Measurements from ENCODE around the gene CLDN16.

The CLDN16 gene

DNA sequence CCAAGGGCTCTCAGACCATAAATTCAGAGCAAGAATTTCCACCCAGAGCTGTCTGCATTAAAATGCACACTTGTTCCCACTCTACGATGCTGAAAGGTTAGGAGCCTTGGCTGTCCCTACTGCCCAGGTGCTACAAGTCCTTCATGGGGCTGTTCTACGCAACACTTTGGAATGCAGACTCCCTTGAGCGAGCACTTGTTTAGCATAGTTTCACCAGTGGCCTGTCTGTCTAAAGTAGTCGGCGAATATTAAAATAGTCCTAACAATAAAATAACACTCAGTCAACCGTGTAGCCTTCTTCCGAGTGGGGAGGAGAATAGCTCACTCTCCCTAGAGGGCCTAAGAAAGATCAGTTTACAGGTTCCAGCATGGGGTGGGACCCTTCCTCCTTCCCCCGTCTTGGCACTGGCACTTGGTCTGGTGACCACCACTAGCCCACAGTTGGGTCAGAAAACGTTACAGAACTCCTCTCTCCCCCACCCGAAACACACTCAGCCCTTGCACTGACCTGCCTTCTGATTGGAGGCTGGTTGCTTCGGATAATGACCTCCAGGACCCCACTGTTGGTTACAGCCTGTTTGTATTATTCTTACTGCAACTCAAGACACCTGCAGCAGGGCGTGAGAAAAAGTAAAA lies at the start of gene CLDN16:
CLDN16 (plus strand) TSS at position 586 of the 636 bp plus-strand sequence. CDS start 167 bp downstream, outside the sequence.
- DNase-seq = no peak

DNA sequence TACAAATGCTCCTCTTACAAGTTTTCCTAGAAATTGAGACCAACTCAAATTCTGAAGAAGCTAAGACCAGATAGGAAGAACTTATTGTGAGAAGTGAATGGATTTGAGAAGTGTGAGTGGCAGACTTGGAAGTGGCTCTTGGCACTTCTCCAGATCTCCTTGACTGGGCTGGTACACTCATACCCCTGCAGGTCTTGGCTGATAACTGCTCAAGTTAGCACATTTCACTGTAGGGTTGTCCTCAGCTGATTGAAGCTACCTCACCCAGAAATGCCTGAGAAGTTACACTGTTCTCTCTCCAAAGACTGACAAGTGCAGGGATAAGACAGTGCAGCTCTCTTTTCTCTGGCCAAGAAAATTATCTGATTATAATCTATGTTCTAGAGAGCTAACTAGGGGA lies 49.2 kb upstream of the CLDN16 start:
- peak in 1 of 2 experiments; percentile 3 for DNase-seq

DNA sequence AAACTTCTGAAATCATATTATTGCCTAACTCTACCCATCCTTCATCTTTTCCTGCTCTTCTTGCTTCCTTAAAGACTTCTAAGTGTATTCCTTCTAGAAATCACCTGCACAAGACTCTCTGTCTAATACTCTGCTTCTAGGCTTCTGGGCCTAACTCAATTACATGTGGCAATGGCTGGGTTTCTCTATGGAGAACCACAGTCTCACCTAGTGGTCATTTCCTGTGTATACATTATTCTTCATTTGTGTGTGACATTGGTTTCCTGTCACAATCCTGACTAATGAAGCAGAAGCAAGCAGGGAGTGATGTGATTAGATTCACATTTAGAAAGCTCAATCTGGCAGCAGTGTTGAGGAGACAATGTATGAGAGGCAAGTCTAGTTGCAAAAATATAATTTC lies 48.8 kb upstream of the CLDN16 start:
- peak in 1 of 2 experiments; percentile 5 for DNase-seq

DNA sequence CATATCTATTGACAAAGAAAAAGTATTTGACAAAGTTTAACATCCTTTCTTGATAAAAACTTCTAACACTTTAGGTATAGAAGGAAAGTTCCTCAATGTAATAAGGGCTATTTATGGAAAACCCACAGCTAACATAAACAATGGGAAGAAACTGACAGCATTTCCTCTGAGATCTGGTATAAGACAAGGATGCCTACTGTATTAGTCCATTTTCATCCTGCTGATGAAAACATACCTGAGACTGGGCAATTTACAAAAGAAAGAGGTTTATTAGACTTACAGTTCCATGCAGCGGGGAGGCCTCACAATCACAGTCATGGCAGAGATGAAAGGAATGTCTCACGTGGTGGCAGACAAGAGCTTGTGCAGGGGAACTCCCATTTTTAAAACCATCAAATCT lies 47.9 kb upstream of the CLDN16 start:
- DNase-seq = no peak

GRCh38 chr3:190345027-190345821 lies 42.7 kb upstream of the CLDN16 start:
- no peak for DNase-seq

DNA sequence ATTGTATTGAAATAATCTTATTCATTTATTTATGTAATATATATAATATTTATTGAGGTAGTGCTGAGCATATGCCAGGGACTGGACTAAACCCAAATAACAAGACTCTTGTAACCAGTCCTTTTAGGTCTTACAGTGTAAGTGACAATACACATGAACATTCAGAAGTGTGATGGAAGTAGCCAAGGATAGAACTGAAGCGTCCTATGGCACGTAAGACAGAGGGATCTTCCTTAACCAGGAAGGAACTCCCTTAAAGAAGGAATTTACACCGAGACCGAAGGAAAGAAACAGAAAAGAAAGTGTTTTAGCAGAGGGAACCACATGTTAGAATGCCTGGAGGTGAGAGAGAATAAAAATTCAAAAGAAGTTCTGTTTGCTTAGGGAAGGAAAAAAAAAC lies 42.1 kb upstream of the CLDN16 start:
- DNase-seq = no peak

GRCh38 chr3:190346541-190346940 lies 41.4 kb upstream of the CLDN16 start:
- DNase-seq = no peak

DNA sequence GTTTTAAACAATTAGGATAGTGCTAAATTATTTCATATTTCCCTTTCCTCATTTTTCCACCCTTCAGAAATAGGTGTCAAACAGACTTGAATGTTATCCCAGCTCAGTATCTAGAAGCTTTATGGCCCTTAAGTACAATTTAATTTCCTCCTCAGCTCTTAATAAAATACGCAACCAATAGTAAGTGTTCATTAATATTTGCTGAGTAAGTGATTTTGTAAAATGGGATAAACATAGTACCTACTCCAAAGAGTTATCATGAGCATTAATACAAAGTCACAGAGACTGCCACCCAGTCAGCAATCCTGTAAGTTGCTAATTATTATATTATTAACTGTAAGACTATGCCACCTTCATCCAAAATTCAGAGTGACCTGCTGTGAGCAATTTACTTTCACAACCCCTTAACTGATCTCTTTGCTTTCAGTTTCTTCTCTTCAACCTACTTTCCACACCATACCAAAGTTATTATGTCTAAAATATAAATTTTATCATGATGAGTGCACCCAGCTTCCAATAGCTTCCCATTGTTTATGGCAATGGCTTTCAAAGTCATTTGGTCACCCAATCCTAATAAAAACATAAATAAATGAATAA lies 35.0 kb upstream of the CLDN16 start:
- DNase-seq = no peak

GRCh38 chr3:190356246-190356645 lies 31.7 kb upstream of the CLDN16 start:
- no peak for DNase-seq

- DNase-seq = no peak
These were observed 30.5 kb upstream of the CLDN16 start for GRCh38 chr3:190357468-190357867.

DNA sequence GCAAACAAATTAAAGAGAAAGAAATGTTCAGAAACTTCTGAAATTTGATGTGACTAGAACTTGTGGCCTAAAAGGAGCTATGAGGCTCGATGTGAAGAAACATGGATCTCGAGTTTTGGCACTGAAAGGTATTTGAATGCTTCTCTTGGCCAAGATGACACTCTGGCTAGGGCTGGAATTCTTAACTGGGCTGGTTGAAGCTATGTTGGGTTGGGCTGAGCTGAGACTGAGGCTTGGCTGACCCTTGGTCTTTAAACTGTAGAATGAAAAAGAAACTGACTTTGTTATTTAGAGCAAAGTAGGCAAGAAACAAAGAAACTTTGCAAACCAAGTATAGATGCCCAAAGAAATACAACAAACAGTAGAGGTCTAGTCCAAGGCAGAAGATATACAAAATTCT lies 28.1 kb upstream of the CLDN16 start:
- no peak for DNase-seq

DNA sequence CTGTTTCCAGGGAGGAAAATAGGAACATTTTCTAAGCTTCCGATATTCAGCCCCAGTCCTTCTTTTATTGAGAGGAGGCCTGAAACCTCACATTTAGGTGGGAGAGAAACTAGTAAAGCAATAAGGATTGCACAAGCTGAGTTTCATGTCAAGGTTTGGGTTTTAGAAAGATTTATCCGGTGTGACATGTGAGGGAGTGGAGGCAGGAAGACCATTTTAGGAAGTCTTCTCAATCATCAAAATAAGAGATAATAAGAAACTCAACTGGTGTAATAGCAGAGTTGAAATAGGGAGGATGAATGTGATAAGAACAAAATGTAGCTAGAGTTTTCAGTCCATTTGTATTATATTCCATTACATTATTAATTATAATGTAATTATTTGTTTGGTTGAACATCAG lies 27.7 kb upstream of the CLDN16 start:
- DNase-seq = no peak

GRCh38 chr3:190361791-190362190 lies 26.2 kb upstream of the CLDN16 start:
- no peak for DNase-seq

DNA sequence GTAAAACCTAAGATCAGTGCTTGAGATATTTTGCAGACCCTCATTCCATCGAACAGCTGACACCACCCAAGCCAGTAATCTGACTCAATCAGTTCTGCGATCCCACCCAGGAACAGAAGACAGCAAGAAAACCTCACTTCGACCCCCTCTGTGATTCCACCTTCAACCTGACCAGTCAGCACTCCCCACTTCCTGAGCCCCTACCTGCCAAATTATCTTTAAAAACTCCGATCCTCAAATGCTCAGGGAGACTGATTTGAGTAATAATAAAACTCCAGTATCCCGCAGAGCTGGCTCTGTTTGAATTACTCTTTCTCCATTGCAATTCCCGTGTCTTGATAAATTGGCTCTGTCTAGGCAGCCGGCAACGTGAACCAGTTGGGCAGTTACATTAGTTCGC lies 25.7 kb upstream of the CLDN16 start:
- DNase-seq = no peak

- no peak for DNase-seq
These were observed 21.8 kb upstream of the CLDN16 start for GRCh38 chr3:190366133-190366532.

DNA sequence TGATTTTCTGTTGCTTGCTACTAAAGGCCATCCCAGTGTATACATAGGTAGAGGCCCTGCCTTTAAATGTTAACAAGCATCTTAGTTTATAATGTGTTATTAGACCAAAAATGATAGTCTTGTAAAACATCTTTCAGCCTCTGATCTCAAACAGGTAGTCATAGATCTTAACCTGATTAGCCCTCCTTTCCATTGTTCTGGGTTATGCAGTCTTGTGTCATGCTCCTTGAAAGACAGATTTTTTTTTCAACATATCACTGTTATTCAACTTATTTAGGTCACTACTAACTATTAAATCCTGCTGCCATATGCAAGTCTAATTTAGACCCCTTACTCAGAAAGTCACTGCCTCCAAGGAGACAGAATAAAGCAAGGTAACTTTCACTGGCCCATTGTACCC lies 19.1 kb upstream of the CLDN16 start:
- no peak for DNase-seq

DNA sequence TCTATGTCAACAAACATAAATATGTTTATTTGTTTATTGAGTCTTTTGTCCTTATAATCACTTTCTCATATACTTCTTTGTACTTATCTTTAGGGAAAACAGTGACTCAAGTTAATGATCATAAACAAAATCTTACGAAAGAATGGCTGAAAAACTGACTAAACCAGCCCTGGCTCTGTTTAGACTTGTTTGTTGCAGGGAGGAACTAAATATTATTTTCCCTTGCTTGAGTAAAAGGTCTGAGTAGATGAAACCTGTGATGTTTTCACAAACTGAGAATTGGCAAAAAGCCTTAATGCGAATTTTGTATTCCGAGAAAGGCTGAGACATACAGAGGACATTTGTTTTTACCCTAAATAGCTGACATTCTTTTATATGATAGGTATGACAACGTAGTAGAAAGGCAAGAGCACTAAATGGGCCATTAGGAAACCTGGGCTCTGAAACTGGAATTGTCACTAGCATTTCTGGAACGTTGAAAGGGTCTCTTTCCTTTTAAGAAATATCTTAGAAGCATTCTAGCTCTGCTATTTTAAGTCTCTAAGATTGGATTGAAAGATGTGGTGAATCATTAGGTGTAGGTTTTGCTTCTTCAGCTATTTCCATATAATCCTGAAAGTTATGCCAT lies 18.2 kb upstream of the CLDN16 start:
- DNase-seq = no peak

GRCh38 chr3:190370369-190370768 lies 17.6 kb upstream of the CLDN16 start:
- no peak for DNase-seq

DNA sequence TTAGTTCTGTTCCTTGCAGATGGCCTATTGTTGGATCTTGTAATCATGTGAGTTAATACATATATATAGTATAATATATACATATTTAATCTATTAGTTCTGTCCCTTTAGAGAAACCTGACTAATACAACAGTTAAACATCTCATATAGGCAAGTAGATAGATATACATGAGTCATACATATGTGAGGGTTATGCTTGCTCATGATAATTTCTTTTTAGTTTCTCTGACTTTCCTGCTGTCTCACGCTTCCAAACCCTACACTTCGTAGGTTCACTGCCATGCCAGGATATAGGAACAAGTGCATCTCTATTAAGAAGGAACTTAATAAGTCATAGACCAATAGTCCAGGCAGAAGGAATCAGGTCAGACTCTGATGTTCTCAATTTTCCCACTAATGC lies 16.8 kb upstream of the CLDN16 start:
- no peak for DNase-seq

- DNase-seq = no peak
These were observed 12.7 kb upstream of the CLDN16 start for GRCh38 chr3:190375246-190375645.

DNA sequence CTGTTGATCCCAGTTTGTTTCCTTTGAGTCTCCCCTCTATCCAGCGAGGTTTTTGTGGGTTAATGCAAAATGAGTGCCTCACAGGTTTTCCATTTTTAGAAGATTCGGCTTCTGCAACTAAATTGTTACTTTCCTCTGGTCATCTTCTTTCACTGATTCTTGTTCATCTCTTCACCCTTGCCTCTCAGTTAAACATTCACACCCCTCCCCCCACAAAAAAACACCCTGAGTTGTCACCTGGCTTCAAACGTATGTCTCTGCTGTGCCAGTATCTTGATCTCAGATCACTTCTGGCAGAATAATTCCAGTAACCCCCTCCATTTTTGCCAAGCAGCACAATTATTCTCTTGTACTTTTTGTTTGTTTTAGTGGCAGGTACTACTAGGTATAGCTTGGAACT lies 12.3 kb upstream of the CLDN16 start:
- DNase-seq = no peak

DNA sequence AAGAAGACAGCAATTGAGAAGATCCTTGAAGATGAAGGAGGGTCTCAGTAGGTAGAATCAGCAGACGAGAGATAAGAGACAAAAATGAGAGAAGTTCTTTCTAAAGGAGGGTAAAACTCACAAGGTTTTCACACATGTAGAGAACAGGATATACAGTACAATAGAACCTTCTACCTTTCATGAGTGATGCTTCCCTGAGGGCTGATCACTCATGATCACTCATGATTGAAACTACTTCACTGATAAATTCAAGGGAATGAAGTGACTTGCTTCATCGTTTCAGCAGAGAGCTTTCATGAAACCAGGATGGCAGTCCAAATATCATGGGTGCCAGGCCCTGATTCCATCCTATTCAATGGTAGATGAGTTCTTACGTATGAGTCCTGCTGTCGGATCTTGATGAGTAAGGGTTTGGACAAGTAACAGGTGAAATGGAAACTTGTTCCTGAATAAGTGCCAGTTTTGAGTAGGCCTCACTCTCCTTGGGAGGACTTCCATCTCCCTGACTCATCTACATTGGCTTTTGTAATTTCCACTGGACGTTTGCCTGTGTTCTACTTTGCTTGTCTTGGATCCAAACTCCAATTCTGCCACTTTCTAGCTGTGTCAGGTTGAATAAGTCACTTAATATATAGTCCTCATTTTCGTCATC lies 9.6 kb upstream of the CLDN16 start:
- DNase-seq = no peak

GRCh38 chr3:190380184-190380583 lies 7.8 kb upstream of the CLDN16 start:
- DNase-seq = no peak
